Esophagus muscularis mucosa (tissue), 3 donors: ENCODE results near the gene CAMTA1.

Source experiments
- CTCF ChIP-seq, 3 experiments: fragments of 200-600 bp in 2 of 3; fragments of 450-650 bp in 1 of 3; sonication (generic) in 2 of 3; IDR thresholded peaks; one replicate each; pipeline ENCODE4 v1.5.1; 2017 to 2019; ENCODE audit warnings: antibody characterized with exemption in 3 of 3, mild to moderate bottlenecking in 2 of 3, moderate library complexity in 1 of 3
- POLR2A ChIP-seq: fragments of 450-650 bp; IDR thresholded peaks from one replicate; pipeline ENCODE4 v1.6.1; 2017; ENCODE audit warnings: antibody characterized with exemption, moderate library complexity, mild to moderate bottlenecking, low read depth

GRCh38 chr1:7107109-7107830 is 322.0 kb downstream of the CAMTA1 start:
- TF ChIP-seq CTCF (IDR thresholded peaks at IDR 0.05) (no peak), POLR2A (no peak)
